Nasal cavity respiratory epithelium epithelial cell of viscerocranial mucosa (primary cell): ENCODE results near the gene TP53BP1. TPM values are rescaled to one million over a fixed set of nuclear protein-coding genes. Genes with fewer than 3 reads are reported as not detected.

Source experiments
- total RNA-seq: library from RNA; depleted of rRNA; stranded (reverse); fragments of >200 nt; gene quantifications from 2 replicates; pipeline ENCODE4 v1.2.3, GENCODE V29; 2014

The TP53BP1 gene, protein sequence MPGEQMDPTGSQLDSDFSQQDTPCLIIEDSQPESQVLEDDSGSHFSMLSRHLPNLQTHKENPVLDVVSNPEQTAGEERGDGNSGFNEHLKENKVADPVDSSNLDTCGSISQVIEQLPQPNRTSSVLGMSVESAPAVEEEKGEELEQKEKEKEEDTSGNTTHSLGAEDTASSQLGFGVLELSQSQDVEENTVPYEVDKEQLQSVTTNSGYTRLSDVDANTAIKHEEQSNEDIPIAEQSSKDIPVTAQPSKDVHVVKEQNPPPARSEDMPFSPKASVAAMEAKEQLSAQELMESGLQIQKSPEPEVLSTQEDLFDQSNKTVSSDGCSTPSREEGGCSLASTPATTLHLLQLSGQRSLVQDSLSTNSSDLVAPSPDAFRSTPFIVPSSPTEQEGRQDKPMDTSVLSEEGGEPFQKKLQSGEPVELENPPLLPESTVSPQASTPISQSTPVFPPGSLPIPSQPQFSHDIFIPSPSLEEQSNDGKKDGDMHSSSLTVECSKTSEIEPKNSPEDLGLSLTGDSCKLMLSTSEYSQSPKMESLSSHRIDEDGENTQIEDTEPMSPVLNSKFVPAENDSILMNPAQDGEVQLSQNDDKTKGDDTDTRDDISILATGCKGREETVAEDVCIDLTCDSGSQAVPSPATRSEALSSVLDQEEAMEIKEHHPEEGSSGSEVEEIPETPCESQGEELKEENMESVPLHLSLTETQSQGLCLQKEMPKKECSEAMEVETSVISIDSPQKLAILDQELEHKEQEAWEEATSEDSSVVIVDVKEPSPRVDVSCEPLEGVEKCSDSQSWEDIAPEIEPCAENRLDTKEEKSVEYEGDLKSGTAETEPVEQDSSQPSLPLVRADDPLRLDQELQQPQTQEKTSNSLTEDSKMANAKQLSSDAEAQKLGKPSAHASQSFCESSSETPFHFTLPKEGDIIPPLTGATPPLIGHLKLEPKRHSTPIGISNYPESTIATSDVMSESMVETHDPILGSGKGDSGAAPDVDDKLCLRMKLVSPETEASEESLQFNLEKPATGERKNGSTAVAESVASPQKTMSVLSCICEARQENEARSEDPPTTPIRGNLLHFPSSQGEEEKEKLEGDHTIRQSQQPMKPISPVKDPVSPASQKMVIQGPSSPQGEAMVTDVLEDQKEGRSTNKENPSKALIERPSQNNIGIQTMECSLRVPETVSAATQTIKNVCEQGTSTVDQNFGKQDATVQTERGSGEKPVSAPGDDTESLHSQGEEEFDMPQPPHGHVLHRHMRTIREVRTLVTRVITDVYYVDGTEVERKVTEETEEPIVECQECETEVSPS (N-terminal part only)
- total RNA-seq, result 31.1 and 74.0 TPM in 2 replicates

DNA sequence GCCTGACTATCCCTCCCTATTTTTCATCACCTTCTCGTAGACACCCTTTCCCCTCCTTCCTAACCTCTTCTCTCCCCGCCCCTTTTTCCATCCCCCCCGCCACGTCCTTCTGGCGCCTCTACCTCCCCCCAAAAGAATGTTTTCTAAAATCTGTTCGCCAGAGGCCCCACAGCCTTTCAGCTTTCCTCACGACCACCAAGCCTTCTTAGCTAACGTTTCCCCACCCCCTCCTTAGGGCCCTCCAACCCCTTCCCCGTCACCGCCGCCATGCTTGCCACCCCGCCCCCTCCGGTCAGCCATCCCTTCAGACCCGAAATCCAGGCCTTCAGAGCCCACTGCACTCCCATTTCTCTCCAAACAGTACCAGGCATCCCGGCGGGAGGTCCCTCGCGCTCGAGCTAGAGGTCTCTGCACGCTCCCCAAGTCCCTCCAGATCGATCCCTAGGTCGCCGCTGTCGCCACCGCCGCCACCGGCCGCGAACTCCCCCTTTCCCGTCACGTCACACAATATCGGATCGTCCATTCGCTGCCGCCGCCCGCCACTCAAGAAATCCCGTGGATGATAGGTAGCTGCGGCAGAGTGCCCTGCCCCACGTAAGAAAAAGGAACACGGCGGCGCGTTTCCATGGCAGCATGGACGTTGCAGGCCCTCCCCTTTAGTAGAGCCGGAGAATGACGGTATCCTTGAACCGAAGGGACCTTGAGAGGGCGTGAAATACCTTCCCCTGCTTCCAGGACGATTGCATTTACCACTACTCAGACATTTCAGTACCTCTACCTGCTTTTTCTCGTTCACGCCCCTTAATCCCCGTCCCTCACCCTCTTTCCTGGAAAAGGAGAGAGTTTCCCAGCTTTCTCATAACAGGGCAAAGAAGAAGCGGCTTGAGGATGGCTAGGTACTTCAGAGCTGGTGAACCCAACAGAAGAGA is at the start of gene TP53BP1:
TSS of gene TP53BP1 (minus strand) at position 484 of the 929 bp plus-strand sequence. CDS start at position 371, 113 bp downstream.

DNA sequence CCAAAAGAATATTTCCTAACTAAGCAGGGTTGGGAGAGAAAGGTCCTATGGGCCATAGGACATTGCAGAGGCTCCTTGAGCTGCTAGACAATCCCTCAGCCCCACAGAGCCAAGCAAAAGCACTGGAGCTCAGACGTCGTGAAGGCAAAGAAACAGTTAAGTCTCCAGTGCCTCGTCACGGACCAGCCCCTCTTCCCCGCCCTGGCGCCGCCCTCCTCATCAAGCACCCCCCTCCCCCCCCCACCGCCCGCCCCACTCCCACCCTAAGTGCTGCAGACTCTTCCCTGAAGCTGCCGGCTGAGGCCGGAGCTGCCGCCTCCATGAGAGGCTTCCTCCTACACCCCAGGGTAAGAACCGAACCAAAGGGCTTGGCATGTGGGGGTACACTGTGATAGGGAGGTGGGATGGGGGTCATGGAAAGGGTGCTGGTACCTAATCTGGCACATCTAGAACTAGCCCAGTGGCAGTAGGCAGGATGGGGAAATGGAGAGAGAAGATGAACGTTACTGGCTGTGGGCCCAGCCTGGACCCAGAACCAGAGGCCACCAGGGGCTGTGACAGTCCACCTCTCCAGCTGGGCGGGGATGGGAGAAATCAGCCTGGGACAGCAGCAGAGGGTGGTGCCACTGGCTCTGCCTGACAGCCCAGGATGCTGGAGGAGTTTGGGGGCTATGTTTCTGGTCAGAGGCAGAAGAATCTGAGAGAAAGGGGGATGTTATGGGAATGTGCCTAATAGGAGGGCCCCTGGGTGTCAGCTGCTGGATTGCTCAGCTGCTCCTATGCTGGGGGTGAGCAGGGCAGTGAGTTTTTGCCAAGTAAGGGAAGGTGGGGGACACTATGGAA is 24.6 kb upstream of the TP53BP1 start, which contains the start of gene MAP1A:
TSS of gene MAP1A (plus strand) at position 255 of the 843 bp plus-strand sequence. CDS start 3,866 bp downstream, outside the sequence.

DNA sequence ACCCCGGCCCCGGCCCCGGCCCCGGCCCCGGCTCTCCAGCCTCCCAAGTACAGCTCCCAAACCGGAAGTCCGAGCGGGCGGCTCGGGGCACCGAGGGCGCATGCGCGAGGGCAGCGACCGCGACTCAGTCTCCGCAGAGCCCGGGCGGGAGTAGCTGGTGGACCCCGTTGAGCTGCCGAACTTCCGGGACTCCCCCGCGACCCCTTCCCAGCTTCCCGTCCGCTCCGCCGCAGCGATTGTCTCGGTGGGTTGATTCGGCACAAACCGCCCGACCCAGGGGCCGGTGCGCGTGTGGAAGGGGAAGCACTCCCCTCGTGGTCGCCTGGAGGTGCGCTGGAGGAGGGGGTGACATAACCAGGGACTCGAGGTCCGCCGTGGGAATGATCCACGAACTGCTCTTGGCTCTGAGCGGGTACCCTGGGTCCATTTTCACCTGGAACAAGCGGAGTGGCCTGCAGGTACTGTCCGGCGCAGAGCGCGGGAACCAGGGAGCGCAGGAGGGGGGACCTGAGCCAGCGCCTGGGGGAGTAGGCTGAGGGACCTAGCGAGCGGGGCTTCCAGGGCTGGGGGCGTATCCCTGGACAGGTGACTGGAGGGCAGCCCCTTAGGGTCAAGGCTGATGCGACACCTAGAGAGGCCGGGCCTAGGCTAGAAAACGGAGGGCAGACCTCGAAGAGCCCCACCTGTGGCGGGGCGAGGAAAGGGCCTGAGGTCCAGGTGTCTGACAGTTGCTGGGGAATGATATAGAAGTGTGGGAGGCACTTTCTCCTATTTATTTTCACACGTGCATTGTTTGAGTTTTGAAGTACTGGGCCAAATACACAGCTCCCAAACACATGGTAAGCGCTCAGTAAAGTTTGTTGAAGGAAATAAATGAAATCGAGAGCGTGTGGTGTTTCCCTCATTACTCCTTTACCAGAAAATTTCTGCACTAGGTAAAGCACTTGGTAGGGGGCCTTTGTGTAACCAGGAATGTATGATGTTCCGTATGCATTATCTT is 121.7 kb downstream of the TP53BP1 start, which contains the start of the genes TUBGCP4 and ZSCAN29:
TSS of gene TUBGCP4 (plus strand) at position 127 of the 1,000 bp plus-strand sequence. CDS start at position 381, 254 bp downstream.
TSS of gene ZSCAN29 (minus strand) at position 69 of the 1,000 bp plus-strand sequence. CDS start 1,130 bp downstream, outside the sequence.

Other genes with a start within 250 kb of the TP53BP1 start
- gene TGM5, start 226.2 kb downstream of the TP53BP1 start, total RNA-seq, result 1.0 and 1.5 TPM in 2 replicates
- not detected in 2 replicates for gene TGM7, start 190.9 kb downstream of the TP53BP1 start, total RNA-seq
- gene LCMT2, start 162.6 kb downstream of the TP53BP1 start, total RNA-seq, result 8.8 and 9.9 TPM in 2 replicates
- 42.4 and 49.6 TPM in 2 replicates for gene ZSCAN29, start 122.1 kb downstream of the TP53BP1 start, total RNA-seq
- 17.8 and 22.7 TPM in 2 replicates for gene TUBGCP4, start 122.1 kb downstream of the TP53BP1 start, total RNA-seq
- gene MAP1A, start 24.5 kb upstream of the TP53BP1 start, total RNA-seq, result under 0.01 and 1.9 TPM in 2 replicates
- gene PPIP5K1, start 97.1 kb upstream of the TP53BP1 start, total RNA-seq, result 53.3 and 101 TPM in 2 replicates
- gene CKMT1B, start 100.9 kb upstream of the TP53BP1 start, total RNA-seq, result 17.8 and 69.5 TPM in 2 replicates
- 0.34 and 0.71 TPM in 2 replicates for gene STRC, start 125.6 kb upstream of the TP53BP1 start, total RNA-seq
- gene CATSPER2, start 155.7 kb upstream of the TP53BP1 start, total RNA-seq, result 1.4 and 6.7 TPM in 2 replicates
- 21.5 and 63.9 TPM in 2 replicates for gene CKMT1A, start 200.7 kb upstream of the TP53BP1 start, total RNA-seq